ENCODE results near the gene ZBTB42.

ZBTB42 gene

DNA sequence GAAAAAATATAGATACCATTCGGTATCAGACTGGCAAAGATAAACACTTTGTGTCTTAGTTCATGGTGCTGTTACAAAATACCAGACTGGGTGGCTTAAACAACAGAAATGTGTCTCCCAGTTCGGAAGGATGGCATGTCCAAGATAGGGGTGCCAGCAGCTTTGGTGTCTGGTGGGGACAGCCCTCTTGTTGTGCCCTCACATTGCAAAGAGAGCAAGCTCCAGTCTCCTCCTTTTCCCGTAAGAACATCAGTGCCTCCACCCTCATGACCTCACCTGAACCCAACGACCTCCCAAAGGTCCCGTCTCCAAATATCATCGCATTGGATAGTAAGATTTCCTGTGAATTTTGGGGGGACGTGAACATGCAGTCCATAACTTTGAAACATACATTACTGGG, 12.4 kb downstream of the ZBTB42 start:
- TF ChIP-seq, protein P1, sequence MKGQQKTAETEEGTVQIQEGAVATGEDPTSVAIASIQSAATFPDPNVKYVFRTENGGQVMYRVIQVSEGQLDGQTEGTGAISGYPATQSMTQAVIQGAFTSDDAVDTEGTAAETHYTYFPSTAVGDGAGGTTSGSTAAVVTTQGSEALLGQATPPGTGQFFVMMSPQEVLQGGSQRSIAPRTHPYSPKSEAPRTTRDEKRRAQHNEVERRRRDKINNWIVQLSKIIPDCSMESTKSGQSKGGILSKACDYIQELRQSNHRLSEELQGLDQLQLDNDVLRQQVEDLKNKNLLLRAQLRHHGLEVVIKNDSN (IDR thresholded peaks at IDR 0.05): no peak
- TF ChIP-seq, protein P2, sequence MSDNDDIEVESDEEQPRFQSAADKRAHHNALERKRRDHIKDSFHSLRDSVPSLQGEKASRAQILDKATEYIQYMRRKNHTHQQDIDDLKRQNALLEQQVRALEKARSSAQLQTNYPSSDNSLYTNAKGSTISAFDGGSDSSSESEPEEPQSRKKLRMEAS (IDR thresholded peaks at IDR 0.05): no peak
- TF ChIP-seq CREB1 (IDR thresholded peaks at IDR 0.05; ENCODE audit: low read depth) (no peak), FOXM1 (IDR thresholded peaks at IDR 0.05; ENCODE audit: borderline replicate concordance, low read depth) (no peak), EP300 (IDR thresholded peaks at IDR 0.05; ENCODE audit: borderline replicate concordance) (no peak), NFIC (IDR thresholded peaks at IDR 0.05) (no peak), TAF1 (IDR thresholded peaks at IDR 0.05; ENCODE audit: low read depth) (no peak), YY1 (IDR thresholded peaks at IDR 0.05; ENCODE audit: low read depth) (no peak), TCF12 (IDR thresholded peaks at IDR 0.05; ENCODE audit: low read depth) (no peak), RAD21 (IDR thresholded peaks at IDR 0.05; ENCODE audit: low read depth) (no peak)
- TF ChIP-seq, protein P3, sequence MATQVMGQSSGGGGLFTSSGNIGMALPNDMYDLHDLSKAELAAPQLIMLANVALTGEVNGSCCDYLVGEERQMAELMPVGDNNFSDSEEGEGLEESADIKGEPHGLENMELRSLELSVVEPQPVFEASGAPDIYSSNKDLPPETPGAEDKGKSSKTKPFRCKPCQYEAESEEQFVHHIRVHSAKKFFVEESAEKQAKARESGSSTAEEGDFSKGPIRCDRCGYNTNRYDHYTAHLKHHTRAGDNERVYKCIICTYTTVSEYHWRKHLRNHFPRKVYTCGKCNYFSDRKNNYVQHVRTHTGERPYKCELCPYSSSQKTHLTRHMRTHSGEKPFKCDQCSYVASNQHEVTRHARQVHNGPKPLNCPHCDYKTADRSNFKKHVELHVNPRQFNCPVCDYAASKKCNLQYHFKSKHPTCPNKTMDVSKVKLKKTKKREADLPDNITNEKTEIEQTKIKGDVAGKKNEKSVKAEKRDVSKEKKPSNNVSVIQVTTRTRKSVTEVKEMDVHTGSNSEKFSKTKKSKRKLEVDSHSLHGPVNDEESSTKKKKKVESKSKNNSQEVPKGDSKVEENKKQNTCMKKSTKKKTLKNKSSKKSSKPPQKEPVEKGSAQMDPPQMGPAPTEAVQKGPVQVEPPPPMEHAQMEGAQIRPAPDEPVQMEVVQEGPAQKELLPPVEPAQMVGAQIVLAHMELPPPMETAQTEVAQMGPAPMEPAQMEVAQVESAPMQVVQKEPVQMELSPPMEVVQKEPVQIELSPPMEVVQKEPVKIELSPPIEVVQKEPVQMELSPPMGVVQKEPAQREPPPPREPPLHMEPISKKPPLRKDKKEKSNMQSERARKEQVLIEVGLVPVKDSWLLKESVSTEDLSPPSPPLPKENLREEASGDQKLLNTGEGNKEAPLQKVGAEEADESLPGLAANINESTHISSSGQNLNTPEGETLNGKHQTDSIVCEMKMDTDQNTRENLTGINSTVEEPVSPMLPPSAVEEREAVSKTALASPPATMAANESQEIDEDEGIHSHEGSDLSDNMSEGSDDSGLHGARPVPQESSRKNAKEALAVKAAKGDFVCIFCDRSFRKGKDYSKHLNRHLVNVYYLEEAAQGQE (IDR thresholded peaks at IDR 0.05; ENCODE audit: low read depth): no peak

DNA sequence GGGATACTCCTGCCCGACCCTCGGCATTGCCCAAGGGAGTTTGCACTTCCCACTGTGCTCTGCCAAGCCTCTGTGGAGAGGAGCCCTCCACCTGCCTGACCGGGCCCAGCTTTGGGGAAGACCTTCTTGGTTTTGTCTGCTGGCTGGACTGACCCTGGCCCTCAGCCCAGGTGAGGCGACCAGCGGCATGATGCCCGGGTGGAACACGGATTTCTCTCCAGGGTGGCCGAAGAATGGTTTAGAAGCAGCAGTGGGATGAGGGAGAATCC, 15.6 kb downstream of the ZBTB42 start:
- no peak for TF ChIP-seq TCF12 (IDR thresholded peaks at IDR 0.05; ENCODE audit: low read depth)
- no peak for TF ChIP-seq TEAD4 (IDR thresholded peaks at IDR 0.05)
- no peak for TF ChIP-seq ZBTB7A (IDR thresholded peaks at IDR 0.05; ENCODE audit: low read depth)
- TF ChIP-seq NFIC (IDR thresholded peaks at IDR 0.05): no peak
- TF ChIP-seq, protein P2 (IDR thresholded peaks at IDR 0.05): no peak
- TF ChIP-seq, protein P3 (IDR thresholded peaks at IDR 0.05; ENCODE audit: low read depth): no peak
- no peak for TF ChIP-seq FOXM1 (IDR thresholded peaks at IDR 0.05; ENCODE audit: borderline replicate concordance, low read depth)
- no peak for TF ChIP-seq RAD21 (IDR thresholded peaks at IDR 0.05; ENCODE audit: low read depth)
- no peak for TF ChIP-seq YY1 (IDR thresholded peaks at IDR 0.05; ENCODE audit: low read depth)
- TF ChIP-seq CEBPB (IDR thresholded peaks at IDR 0.05): no peak
- TF ChIP-seq CREB1 (IDR thresholded peaks at IDR 0.05; ENCODE audit: low read depth): no peak
- no peak for TF ChIP-seq EP300 (IDR thresholded peaks at IDR 0.05; ENCODE audit: borderline replicate concordance)

DNA sequence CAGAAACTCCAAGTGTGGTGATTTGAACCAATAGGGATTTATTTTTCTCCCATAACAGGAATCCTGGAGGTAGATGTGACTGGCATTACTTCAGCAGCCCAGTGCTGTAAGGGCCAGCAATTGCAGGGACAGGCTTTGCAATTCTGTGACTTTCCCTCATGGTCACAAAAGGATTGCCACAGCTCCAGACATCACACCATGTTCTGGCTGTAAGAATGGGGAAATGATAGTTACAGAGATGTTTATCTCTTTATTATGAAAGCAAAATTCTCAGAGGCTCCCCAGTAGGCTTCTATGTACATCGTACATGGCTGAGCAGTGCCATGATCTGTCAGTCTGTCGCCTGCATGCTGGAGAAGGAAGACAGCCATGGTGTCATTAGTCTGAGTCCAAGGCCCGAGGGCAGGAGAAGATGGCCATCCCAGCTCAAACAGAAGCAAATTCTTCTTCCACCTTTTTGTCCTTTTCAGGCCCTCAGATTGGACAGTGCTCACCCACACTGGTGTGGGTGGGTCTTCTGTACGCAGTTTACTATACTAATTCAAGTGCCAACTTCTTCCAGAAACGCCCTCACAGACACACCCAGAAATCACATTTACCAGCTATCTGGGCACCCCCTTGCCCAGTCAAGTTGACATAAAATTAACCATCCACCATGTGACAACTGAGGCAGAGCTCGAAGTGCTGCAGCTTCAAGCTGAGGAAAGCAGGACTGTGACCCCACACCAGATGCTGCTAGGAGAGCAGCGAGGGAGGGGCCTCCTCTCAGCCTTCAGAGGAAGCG, 17.2 kb downstream of the ZBTB42 start:
- TF ChIP-seq TCF12 (IDR thresholded peaks at IDR 0.05; ENCODE audit: low read depth) (no peak), ZBTB7A (IDR thresholded peaks at IDR 0.05; ENCODE audit: low read depth) (no peak), NFIC (IDR thresholded peaks at IDR 0.05) (no peak), CEBPB (IDR thresholded peaks at IDR 0.05) (no peak), FOXM1 (IDR thresholded peaks at IDR 0.05; ENCODE audit: borderline replicate concordance, low read depth) (no peak), CREB1 (IDR thresholded peaks at IDR 0.05; ENCODE audit: low read depth) (no peak), RAD21 (IDR thresholded peaks at IDR 0.05; ENCODE audit: low read depth) (no peak), TAF1 (IDR thresholded peaks at IDR 0.05; ENCODE audit: low read depth) (no peak), YY1 (IDR thresholded peaks at IDR 0.05; ENCODE audit: low read depth) (no peak), TEAD4 (IDR thresholded peaks at IDR 0.05) (no peak), EGR1 (IDR thresholded peaks at IDR 0.05) (no peak), EP300 (IDR thresholded peaks at IDR 0.05; ENCODE audit: borderline replicate concordance) (no peak)
- TF ChIP-seq, protein P2 (IDR thresholded peaks at IDR 0.05): no peak
- TF ChIP-seq, protein P3 (IDR thresholded peaks at IDR 0.05; ENCODE audit: low read depth): no peak
- TF ChIP-seq, protein P1 (IDR thresholded peaks at IDR 0.05): no peak

DNA sequence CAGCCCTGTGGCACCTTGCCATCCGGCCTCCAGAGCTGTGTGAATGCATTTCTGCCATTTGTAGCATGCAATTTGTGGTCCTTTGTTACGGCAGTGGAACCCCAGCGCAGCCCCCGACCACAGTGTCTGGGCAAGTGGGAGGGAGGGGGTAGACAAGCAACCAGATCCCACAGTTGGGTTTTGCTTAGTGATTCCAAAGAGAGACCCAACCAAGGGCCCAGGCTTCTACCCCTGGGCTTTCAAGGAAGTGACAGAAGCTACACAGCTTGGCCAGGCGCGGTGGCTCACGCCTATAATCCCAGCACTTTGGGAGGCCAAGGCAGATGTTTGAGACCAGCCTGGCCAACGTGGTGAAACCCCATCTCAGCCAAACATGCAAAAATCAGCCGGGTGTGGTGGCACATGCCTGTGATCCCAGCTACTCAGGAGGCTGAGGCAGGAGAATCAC, 17.8 kb downstream of the ZBTB42 start:
- TF ChIP-seq NFIC (IDR thresholded peaks at IDR 0.05) (no peak), ZBTB7A (IDR thresholded peaks at IDR 0.05; ENCODE audit: low read depth) (no peak), CREB1 (IDR thresholded peaks at IDR 0.05; ENCODE audit: low read depth) (no peak), CEBPB (IDR thresholded peaks at IDR 0.05) (no peak), TEAD4 (IDR thresholded peaks at IDR 0.05) (no peak)
- TF ChIP-seq, protein P3 (IDR thresholded peaks at IDR 0.05; ENCODE audit: low read depth): no peak
- TF ChIP-seq, protein P1 (IDR thresholded peaks at IDR 0.05): no peak

All from Ishikawa (cell line).